HCT116 (cell line): ENCODE results near the gene ARID3A. TPM values are rescaled to one million over a fixed set of nuclear protein-coding genes. Genes with fewer than 3 reads are reported as not detected.

Experiments used
- ATAC-seq: fragments of 200-7000 bp; cut with Tn5 transposase; 2 replicates; pipeline ENCODE4 v1.9.1; 2020; ENCODE audit warnings: mild to moderate bottlenecking, moderate library complexity
- BruUV-seq: library from RNA; stranded (reverse); fragments of 400-500 nt; replicated peaks from 2 replicates; lab custom pipeline; 2021; lab: Mats Ljungman, UMichigan
- CTCF ChIA-PET: fragments of 300-600 bp; sonication (Branson Sonifier 250); formaldehyde crosslinking; loops from one replicate; lab custom pipeline; 2021; ENCODE audit warnings: antibody characterized with exemption; lab: Charles Lee
- POLR2A ChIA-PET: fragments of 300-600, 350-600 bp; sonication (Branson Sonifier 250); formaldehyde crosslinking; loops from one replicate; lab custom pipeline; 2021; ENCODE audit warnings: antibody characterized with exemption; lab: Charles Lee
- RAD21 ChIA-PET, 2 experiments: fragments of 300-600 bp; sonication (Branson Sonifier 250); formaldehyde crosslinking; loops; one replicate each; lab custom pipeline; 2023; ENCODE audit warnings: low total read pairs in 2 of 2; ENCODE audit not compliant: uncharacterized antibody in 2 of 2, unreplicated experiment in 2 of 2, low non-redundant PET in 1 of 2; lab: Charles Lee
- DNase-seq: peaks from one replicate; pipeline ENCODE4 v3.0.0-alpha.2; 2010; ENCODE audit warnings: low read depth, low spot score
- H2AFZ ChIP-seq: fragments of 200-600 bp; shearing (Covaris generic), sonication (generic); 2 replicates; pipeline ENCODE4 v1.6.1; 2017; ENCODE audit warnings: low read depth, mixed run types, mixed read lengths, antibody characterized with exemption, low read length; ENCODE audit not compliant: poor library complexity, severe bottlenecking
- H3K27ac ChIP-seq: 2 replicates; pipeline ENCODE4 v1.5.1; 2012; ENCODE audit warnings: low read depth, low read length
- H3K27me3 ChIP-seq: fragments of 200-600 bp; sonication (generic); 2 replicates; pipeline ENCODE4 v1.6.1; 2016; ENCODE audit warnings: mixed run types, low read length, mixed read lengths; ENCODE audit not compliant: insufficient read depth
- H3K36me3 ChIP-seq, 2 experiments: fragments of 200-500 bp in 1 of 2; fragments of 200-600 bp in 1 of 2; sonication (Bioruptor generic) in 1 of 2; sonication (generic) in 1 of 2; 2 replicates each; pipeline versions ENCODE4 v1.5.1 to v1.6.1; 2014 to 2016; ENCODE audit warnings: low read length in 2 of 2, inconsistent platforms in 1 of 2, mixed read lengths in 1 of 2, mixed run types in 1 of 2; ENCODE audit not compliant: insufficient read depth in 2 of 2, control insufficient read depth in 1 of 2
- H3K4me1 ChIP-seq, 2 experiments: fragments of 200-600 bp in 1 of 2; sonication (generic) in 1 of 2; 2 replicates each; pipeline versions ENCODE4 v1.5.1 to v1.6.1; 2012 to 2017; ENCODE audit warnings: low read length in 2 of 2, inconsistent platforms in 1 of 2, mild to moderate bottlenecking in 1 of 2, mixed read lengths in 1 of 2, mixed run types in 1 of 2, moderate library complexity in 1 of 2; ENCODE audit not compliant: insufficient read depth in 2 of 2, control insufficient read depth in 1 of 2
- H3K4me2 ChIP-seq: fragments of 200-600 bp; sonication (generic); 2 replicates; pipeline ENCODE4 v1.6.1; 2017; ENCODE audit warnings: mixed run types, low read length, mixed read lengths
- H3K4me3 ChIP-seq, 2 experiments: fragments of 200-600 bp in 1 of 2; sonication (generic) in 1 of 2; replicated peaks in 1 of 2; 2 replicates each; pipeline ENCODE4 v1.5.1; 2011 to 2016; ENCODE audit warnings: low read length in 2 of 2, control low read depth in 1 of 2, low read depth in 1 of 2, mild to moderate bottlenecking in 1 of 2, mixed read lengths in 1 of 2, mixed run types in 1 of 2
- H3K79me2 ChIP-seq: fragments of 200-600 bp; sonication (generic); 2 replicates; pipeline ENCODE4 v1.6.1; 2017; ENCODE audit warnings: mild to moderate bottlenecking, mixed run types, low read length, moderate library complexity, mixed read lengths; ENCODE audit not compliant: insufficient read depth
- H3K9ac ChIP-seq: fragments of 200-600 bp; sonication (generic); 2 replicates; pipeline ENCODE4 v1.6.1; 2016; ENCODE audit warnings: low read length, mixed read lengths
- H3K9me2 ChIP-seq: fragments of 200-600 bp; sonication (generic), shearing (Covaris generic); 2 replicates; pipeline ENCODE4 v1.6.1; 2017; ENCODE audit warnings: mixed run types, mild to moderate bottlenecking, moderate library complexity; ENCODE audit not compliant: insufficient read depth
- H3K9me3 ChIP-seq, 2 experiments: fragments of 200-500 bp in 1 of 2; fragments of 200-600 bp in 1 of 2; sonication (Bioruptor generic) in 1 of 2; sonication (generic) in 1 of 2; 2 replicates each; pipeline ENCODE4 v1.6.1; 2014 to 2017; ENCODE audit warnings: low read length in 2 of 2, mixed read lengths in 2 of 2, inconsistent platforms in 1 of 2, low read depth in 1 of 2, mild to moderate bottlenecking in 1 of 2, mixed run types in 1 of 2, moderate library complexity in 1 of 2; ENCODE audit not compliant: control insufficient read depth in 1 of 2, insufficient read depth in 1 of 2
- H4K20me1 ChIP-seq: fragments of 200-600 bp; sonication (generic), shearing (Covaris generic); 2 replicates; pipeline ENCODE4 v1.6.1; 2017; ENCODE audit warnings: mixed run types, mild to moderate bottlenecking, moderate library complexity; ENCODE audit not compliant: insufficient read depth
- CBX3 ChIP-seq: IDR thresholded peaks from 2 replicates; pipeline ENCODE4 v1.6.1; 2012; ENCODE audit warnings: low read depth
- CEBPB ChIP-seq: IDR thresholded peaks from 2 replicates; pipeline ENCODE4 v1.6.1; 2012; ENCODE audit warnings: low read depth
- EGR1 ChIP-seq: IDR thresholded peaks from 2 replicates; pipeline ENCODE4 v1.6.1; 2012; ENCODE audit warnings: low read depth
- ELF1 ChIP-seq: IDR thresholded peaks from 2 replicates; pipeline ENCODE4 v1.6.1; 2012; ENCODE audit warnings: low read depth, borderline replicate concordance
- JUND ChIP-seq: IDR thresholded peaks from 2 replicates; pipeline ENCODE4 v1.6.1; 2012
- POLR2A ChIP-seq: IDR thresholded peaks from 2 replicates; pipeline ENCODE4 v1.7.0; 2011; ENCODE audit warnings: borderline replicate concordance; ENCODE audit not compliant: insufficient read depth, insufficient read length; ENCODE audit errors: extremely low read depth
- POLR2AphosphoS5 ChIP-seq: IDR thresholded peaks from 2 replicates; pipeline ENCODE4 v1.6.1; 2011; ENCODE audit warnings: mild to moderate bottlenecking, low read depth, low read length, moderate library complexity
- RAD21 ChIP-seq: IDR thresholded peaks from 2 replicates; pipeline ENCODE4 v1.6.1; 2012; ENCODE audit warnings: low read depth, mild to moderate bottlenecking
- SIN3A ChIP-seq: IDR thresholded peaks from 2 replicates; pipeline ENCODE4 v1.6.1; 2012; ENCODE audit warnings: low read depth
- TCF7L2 ChIP-seq: IDR thresholded peaks from 2 replicates; pipeline ENCODE4 v1.7.0; 2011; ENCODE audit warnings: borderline replicate concordance, inconsistent platforms; ENCODE audit not compliant: insufficient read depth, insufficient read length; ENCODE audit errors: extremely low read depth
- ZFX ChIP-seq: fragments of 450-650 bp; IDR thresholded peaks from 2 replicates; pipeline ENCODE4 v1.6.1; 2017
- intact Hi-C: fragments of 100-400 bp; cut with micrococcal nuclease; formaldehyde crosslinking; loops from 2 replicates; pipeline ENCODE4 v1.10.0; 2022
- total RNA-seq: library from RNA; stranded (reverse); gene quantifications from one replicate; pipeline ENCODE4 v1.2.1, GENCODE V29; 2021; ENCODE audit not compliant: unreplicated experiment
- TF ChIP-seq, protein P1 (sequence below): IDR thresholded peaks from 2 replicates; pipeline ENCODE4 v1.6.1; 2011; ENCODE audit warnings: mild to moderate bottlenecking, low read length, moderate library complexity; ENCODE audit not compliant: insufficient replicate concordance; ENCODE audit errors: extremely low read depth
- TF ChIP-seq, protein P2 (sequence below): IDR thresholded peaks from 2 replicates; pipeline ENCODE4 v1.6.1; 2012
- TF ChIP-seq, protein P3 (sequence below): IDR thresholded peaks from 2 replicates; pipeline ENCODE4 v1.6.1; 2012
- TF ChIP-seq, protein P4 (sequence below): IDR thresholded peaks from 2 replicates; pipeline ENCODE4 v1.6.1; 2012; ENCODE audit warnings: low read depth

ARID3A gene
- total RNA-seq, 1 experiment from 2014 or later: 21.8 TPM

DNA sequence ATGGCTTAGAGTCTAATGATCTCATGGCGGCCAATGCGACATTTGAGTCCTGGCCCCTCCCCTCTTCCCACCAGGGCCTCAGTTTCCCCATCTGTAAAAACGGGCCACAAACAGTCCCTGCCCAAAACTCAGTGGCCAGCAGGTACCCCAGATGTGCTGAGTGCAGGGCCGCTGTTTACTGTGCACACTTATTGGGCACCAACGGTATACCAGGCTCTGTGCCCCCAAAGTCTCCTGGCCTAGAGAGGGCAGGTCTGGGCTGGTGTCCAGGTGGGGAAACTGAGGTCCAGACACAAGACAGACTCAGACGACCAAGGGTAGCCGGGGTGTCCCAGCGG lies 34.7 kb downstream of the ARID3A start:
- BruUV-seq: no TSS peak

More for the DNA sequence above, 34.7 kb downstream of the ARID3A start:
- H3K27me3 ChIP-seq: no peaks in the 10 kb centered on the region
- CTCF ChIA-PET: interaction anchor here (0.9 kb wide), 1 partner anchor 10 kb away, joined by 3 read pairs; no protein-coding TSS in a partner anchor
- peaks cover 43 to 68% of the 10 kb centered on the region in 2 experiments for H3K4me1 ChIP-seq
- no peak overlapping the region for H3K4me3 ChIP-seq
- POLR2A ChIA-PET: interaction anchor here (1.3 kb wide), 1 partner anchor 23 kb away, joined by 3 read pairs; the partner anchor contains the start of gene WDR18
- H3K79me2 ChIP-seq: peaks cover 4% of the 10 kb centered on the region; the same call in 1 of the 2 replicates
- no peak overlapping the region for H3K4me2 ChIP-seq
- peaks cover 0 to 12% of the 10 kb centered on the region in 2 experiments; a peak in 2 of 4 replicates for H3K36me3 ChIP-seq
- RAD21 ChIA-PET: no interaction called here
- no peaks in the 10 kb centered on the region for H3K9me2 ChIP-seq
- H4K20me1 ChIP-seq: no peaks in the 10 kb centered on the region
- ATAC-seq (no peak), DNase-seq (no peak)
- TF ChIP-seq, protein P1, sequence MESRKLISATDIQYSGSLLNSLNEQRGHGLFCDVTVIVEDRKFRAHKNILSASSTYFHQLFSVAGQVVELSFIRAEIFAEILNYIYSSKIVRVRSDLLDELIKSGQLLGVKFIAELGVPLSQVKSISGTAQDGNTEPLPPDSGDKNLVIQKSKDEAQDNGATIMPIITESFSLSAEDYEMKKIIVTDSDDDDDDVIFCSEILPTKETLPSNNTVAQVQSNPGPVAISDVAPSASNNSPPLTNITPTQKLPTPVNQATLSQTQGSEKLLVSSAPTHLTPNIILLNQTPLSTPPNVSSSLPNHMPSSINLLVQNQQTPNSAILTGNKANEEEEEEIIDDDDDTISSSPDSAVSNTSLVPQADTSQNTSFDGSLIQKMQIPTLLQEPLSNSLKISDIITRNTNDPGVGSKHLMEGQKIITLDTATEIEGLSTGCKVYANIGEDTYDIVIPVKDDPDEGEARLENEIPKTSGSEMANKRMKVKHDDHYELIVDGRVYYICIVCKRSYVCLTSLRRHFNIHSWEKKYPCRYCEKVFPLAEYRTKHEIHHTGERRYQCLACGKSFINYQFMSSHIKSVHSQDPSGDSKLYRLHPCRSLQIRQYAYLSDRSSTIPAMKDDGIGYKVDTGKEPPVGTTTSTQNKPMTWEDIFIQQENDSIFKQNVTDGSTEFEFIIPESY: no peak
- TF ChIP-seq EGR1: no peak
- TF ChIP-seq JUND: no peak
- TF ChIP-seq ZFX: no peak
- TF ChIP-seq, protein P2, sequence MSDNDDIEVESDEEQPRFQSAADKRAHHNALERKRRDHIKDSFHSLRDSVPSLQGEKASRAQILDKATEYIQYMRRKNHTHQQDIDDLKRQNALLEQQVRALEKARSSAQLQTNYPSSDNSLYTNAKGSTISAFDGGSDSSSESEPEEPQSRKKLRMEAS: no peak
- TF ChIP-seq, protein P3, sequence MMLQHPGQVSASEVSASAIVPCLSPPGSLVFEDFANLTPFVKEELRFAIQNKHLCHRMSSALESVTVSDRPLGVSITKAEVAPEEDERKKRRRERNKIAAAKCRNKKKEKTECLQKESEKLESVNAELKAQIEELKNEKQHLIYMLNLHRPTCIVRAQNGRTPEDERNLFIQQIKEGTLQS: no peak
- no peak for TF ChIP-seq POLR2A
- no peak for TF ChIP-seq RAD21
- no peak for TF ChIP-seq CBX3
- no peak for TF ChIP-seq POLR2AphosphoS5
- TF ChIP-seq TCF7L2: no peak
- TF ChIP-seq, protein P4, sequence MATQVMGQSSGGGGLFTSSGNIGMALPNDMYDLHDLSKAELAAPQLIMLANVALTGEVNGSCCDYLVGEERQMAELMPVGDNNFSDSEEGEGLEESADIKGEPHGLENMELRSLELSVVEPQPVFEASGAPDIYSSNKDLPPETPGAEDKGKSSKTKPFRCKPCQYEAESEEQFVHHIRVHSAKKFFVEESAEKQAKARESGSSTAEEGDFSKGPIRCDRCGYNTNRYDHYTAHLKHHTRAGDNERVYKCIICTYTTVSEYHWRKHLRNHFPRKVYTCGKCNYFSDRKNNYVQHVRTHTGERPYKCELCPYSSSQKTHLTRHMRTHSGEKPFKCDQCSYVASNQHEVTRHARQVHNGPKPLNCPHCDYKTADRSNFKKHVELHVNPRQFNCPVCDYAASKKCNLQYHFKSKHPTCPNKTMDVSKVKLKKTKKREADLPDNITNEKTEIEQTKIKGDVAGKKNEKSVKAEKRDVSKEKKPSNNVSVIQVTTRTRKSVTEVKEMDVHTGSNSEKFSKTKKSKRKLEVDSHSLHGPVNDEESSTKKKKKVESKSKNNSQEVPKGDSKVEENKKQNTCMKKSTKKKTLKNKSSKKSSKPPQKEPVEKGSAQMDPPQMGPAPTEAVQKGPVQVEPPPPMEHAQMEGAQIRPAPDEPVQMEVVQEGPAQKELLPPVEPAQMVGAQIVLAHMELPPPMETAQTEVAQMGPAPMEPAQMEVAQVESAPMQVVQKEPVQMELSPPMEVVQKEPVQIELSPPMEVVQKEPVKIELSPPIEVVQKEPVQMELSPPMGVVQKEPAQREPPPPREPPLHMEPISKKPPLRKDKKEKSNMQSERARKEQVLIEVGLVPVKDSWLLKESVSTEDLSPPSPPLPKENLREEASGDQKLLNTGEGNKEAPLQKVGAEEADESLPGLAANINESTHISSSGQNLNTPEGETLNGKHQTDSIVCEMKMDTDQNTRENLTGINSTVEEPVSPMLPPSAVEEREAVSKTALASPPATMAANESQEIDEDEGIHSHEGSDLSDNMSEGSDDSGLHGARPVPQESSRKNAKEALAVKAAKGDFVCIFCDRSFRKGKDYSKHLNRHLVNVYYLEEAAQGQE: no peak
- TF ChIP-seq ELF1: no peak
- TF ChIP-seq SIN3A: no peak
- no peak for TF ChIP-seq CEBPB
- no peaks in the 10 kb centered on the region for H3K9me3 ChIP-seq
- no peak overlapping the region for H3K9ac ChIP-seq
- intact Hi-C loops: no loop called here
- no peak overlapping the region for H3K27ac ChIP-seq
- no peak overlapping the region for H2AFZ ChIP-seq
